ENCODE measurements around the gene GSTA3. TPM values are rescaled to one million over a fixed set of nuclear protein-coding genes. Genes with fewer than 3 reads are reported as not detected.
"Not testable (repeated sequence)": the region's sequence is repeated elsewhere in the genome, so short reads cannot be mapped to it uniquely, and the experiment has no call there.

The GSTA3 gene
- total RNA-seq, 2 donors from 2014 or later: not detected

- ATAC-seq: no peak
- intact Hi-C loops (cut with DNase I): no loop called here
Measured at GRCh38 chr6:52871621-52872020, 37.9 kb downstream of the GSTA3 start.

DNA sequence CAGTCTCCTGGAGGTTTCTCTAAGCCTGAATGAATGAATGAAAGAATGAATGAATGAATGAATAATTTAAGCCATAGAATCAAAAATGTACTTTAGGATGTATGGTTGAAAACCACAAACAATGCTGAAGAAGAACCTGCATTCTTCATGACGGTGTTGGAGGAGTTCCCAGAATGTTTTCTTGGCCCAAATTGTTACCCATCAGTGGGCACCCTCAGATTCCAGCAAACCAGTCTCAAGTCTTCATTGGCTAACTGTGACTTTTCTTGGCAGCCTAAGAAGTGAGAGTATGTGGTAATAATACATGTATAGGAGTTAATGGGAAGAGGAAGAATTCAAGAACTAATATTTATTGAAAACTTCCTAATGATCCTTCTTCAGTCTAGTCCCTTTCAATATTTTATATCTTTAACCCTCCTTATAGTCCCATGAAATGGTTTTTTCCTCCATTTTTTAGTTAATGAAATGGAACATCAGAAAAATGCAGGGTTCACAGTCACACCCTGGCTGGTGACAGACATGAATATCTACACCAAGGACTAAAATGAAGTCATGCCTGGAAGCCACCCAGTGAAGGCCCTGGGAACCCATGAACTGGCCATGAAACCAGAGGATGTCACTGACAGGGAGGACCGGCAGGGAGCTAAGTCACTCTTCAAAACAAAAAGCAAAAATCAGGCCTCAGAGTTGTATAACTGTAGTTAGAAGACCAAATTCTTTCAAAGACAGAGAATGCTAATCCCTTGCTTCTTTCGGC lies 39.0 kb downstream of the GSTA3 start:
- intact Hi-C loops (cut with DNase I); ATAC-seq; DNase-seq: not testable (repeated sequence)

More at GRCh38 chr6:52871621-52872020, 37.9 kb downstream of the GSTA3 start:
- DNase-seq: no peak

GRCh38 chr6:52868899-52869298 lies 40.6 kb downstream of the GSTA3 start:
- intact Hi-C loops (cut with DNase I); ATAC-seq; DNase-seq: not testable (repeated sequence)

- DNase-seq (no peak), ATAC-seq (no peak)
- intact Hi-C loops (cut with DNase I): no loop called here
Measured at GRCh38 chr6:52868240-52868639, 41.3 kb downstream of the GSTA3 start.

DNA sequence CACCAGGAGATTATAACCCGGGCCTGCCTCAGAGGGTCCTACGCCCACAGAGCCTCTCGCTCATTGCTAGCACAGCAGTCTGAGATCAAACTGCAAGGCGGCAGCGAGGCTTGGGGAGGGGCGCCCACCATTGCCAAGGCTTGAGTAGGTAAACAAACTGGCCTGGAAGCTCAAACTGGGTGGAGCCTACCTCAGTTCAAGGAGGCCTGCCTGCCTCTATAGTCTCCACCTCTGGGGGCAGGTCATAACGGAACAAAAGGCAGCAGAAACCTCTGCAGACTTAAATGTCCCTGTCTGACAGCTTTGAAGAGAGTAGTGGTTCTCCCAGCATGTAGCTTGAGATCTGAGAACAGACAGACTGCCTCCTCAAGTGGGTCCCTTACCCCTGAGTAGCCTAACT lies 48.3 kb downstream of the GSTA3 start:
- ATAC-seq; DNase-seq; intact Hi-C loops (cut with DNase I): not testable (repeated sequence)

GRCh38 chr6:52858416-52858815 lies 51.1 kb downstream of the GSTA3 start:
- intact Hi-C loops (cut with DNase I): no loop called here
- no peak for ATAC-seq
- no peak for DNase-seq

DNA sequence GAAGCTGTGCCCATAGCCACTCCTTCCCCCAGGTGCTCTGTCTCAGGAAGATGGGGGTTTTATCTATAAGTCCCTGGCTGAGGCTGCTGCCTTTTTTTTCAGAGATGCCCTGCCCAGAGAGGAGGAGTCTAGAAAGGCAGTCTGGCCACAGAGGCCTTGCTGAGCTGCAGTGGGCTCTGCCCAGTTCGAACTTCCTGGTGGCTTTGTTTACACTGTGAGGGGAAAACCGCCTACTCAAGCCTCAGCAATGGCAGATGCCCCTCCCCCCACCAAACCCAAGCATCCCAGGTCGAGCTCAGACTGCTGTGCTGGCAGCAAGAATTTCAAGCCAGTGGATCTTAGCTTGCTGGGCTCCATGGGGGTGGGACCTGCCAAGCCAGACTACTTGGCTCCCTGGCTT lies 53.4 kb downstream of the GSTA3 start:
- ATAC-seq; intact Hi-C loops (cut with DNase I); DNase-seq: not testable (repeated sequence)

GRCh38 chr6:52849137-52849536 lies 60.4 kb downstream of the GSTA3 start:
- ATAC-seq: no peak
- DNase-seq: no peak
- intact Hi-C loops (cut with DNase I): no loop called here

Other genes with a start within 250 kb of the GSTA3 start
- 10 to 100 TPM in 1 of 2 donors, 1 to 10 TPM in 1; 7.9 to 13.3 TPM for gene TMEM14A, start 238.6 kb downstream of the GSTA3 start, total RNA-seq
- gene GSTA2, start 146.2 kb downstream of the GSTA3 start, total RNA-seq: not detected
- not detected for gene GSTA1, start 105.9 kb downstream of the GSTA3 start, total RNA-seq
- gene GSTA5, start 68.9 kb downstream of the GSTA3 start, total RNA-seq: not detected
- gene GSTA4, start 85.6 kb upstream of the GSTA3 start, total RNA-seq: 10 to 100 TPM; 10.3 to 12.1 TPM
- gene CILK1, start 152.1 kb upstream of the GSTA3 start, total RNA-seq: 1 to 10 TPM; 5.3 to 8.2 TPM
- 10 to 100 TPM; 67.7 to 91.8 TPM for gene FBXO9, start 155.7 kb upstream of the GSTA3 start, total RNA-seq
- under 1 TPM in 1 of 2 donors, not detected in 1; 0.08 TPM for gene GCM1, start 239.1 kb upstream of the GSTA3 start, total RNA-seq

Measured in left cardiac atrium (tissue), 4 donors.